WTC11 (cell line): ENCODE results near the gene STPG3.

Experiments
- CREB1 ChIP-seq: sonication (generic); formaldehyde crosslinking; IDR thresholded peaks from 2 replicates; pipeline ENCODE4 v1.8.0; 2023; ENCODE audit warnings: mild to moderate bottlenecking, missing genetic modification reagents
- CREM ChIP-seq: sonication (generic); formaldehyde crosslinking; IDR thresholded peaks from 2 replicates; pipeline ENCODE4 v1.8.1; 2022; ENCODE audit warnings: mild to moderate bottlenecking, missing genetic modification reagents, moderate library complexity
- JUN ChIP-seq: sonication (generic); formaldehyde crosslinking; IDR thresholded peaks from 2 replicates; pipeline ENCODE4 v1.8.0; 2023; ENCODE audit warnings: mild to moderate bottlenecking, missing genetic modification reagents
- NFYB ChIP-seq: sonication (generic); formaldehyde crosslinking; conservative IDR thresholded peaks from 2 replicates; pipeline ENCODE4 v1.8.0; 2022; ENCODE audit warnings: low read depth, missing genetic modification reagents
- NR2C2 ChIP-seq: sonication (generic); formaldehyde crosslinking; IDR thresholded peaks from 2 replicates; pipeline ENCODE4 v1.8.0; 2022; ENCODE audit warnings: mild to moderate bottlenecking, missing genetic modification reagents
- SP1 ChIP-seq: sonication (generic); formaldehyde crosslinking; conservative IDR thresholded peaks from 2 replicates; pipeline ENCODE4 v1.8.1; 2022; ENCODE audit warnings: missing genetic modification reagents
- USF2 ChIP-seq: sonication (generic); formaldehyde crosslinking; IDR thresholded peaks from 2 replicates; pipeline ENCODE4 v1.8.1; 2023; ENCODE audit warnings: mild to moderate bottlenecking, missing genetic modification reagents, moderate library complexity
- ZNF138 ChIP-seq: sonication (generic); formaldehyde crosslinking; conservative IDR thresholded peaks from 2 replicates; pipeline ENCODE4 v1.8.1; 2022; ENCODE audit warnings: mild to moderate bottlenecking, moderate library complexity, missing genetic modification reagents
- ZNF219 ChIP-seq: sonication (generic); formaldehyde crosslinking; IDR thresholded peaks from 2 replicates; pipeline ENCODE4 v1.8.0; 2023; ENCODE audit warnings: missing genetic modification reagents, mild to moderate bottlenecking, borderline replicate concordance
- ZNF232 ChIP-seq: sonication (generic); formaldehyde crosslinking; IDR thresholded peaks from 2 replicates; pipeline ENCODE4 v1.8.0; 2022; ENCODE audit warnings: mild to moderate bottlenecking, missing genetic modification reagents
- TF ChIP-seq, protein P1 (sequence below): fragments of 200-600 bp; IDR thresholded peaks from 2 replicates; pipeline ENCODE4 v1.8.0; 2022; ENCODE audit warnings: antibody characterized with exemption
- TF ChIP-seq, protein P2 (sequence below): sonication (generic); formaldehyde crosslinking; IDR thresholded peaks from 2 replicates; pipeline ENCODE4 v1.8.0; 2022; ENCODE audit warnings: missing genetic modification reagents
- TF ChIP-seq, protein P3 (sequence below): sonication (generic); formaldehyde crosslinking; IDR thresholded peaks from 2 replicates; pipeline ENCODE4 v1.8.0; 2023; ENCODE audit warnings: missing genetic modification reagents, mild to moderate bottlenecking, borderline replicate concordance

- TF ChIP-seq, protein P1, sequence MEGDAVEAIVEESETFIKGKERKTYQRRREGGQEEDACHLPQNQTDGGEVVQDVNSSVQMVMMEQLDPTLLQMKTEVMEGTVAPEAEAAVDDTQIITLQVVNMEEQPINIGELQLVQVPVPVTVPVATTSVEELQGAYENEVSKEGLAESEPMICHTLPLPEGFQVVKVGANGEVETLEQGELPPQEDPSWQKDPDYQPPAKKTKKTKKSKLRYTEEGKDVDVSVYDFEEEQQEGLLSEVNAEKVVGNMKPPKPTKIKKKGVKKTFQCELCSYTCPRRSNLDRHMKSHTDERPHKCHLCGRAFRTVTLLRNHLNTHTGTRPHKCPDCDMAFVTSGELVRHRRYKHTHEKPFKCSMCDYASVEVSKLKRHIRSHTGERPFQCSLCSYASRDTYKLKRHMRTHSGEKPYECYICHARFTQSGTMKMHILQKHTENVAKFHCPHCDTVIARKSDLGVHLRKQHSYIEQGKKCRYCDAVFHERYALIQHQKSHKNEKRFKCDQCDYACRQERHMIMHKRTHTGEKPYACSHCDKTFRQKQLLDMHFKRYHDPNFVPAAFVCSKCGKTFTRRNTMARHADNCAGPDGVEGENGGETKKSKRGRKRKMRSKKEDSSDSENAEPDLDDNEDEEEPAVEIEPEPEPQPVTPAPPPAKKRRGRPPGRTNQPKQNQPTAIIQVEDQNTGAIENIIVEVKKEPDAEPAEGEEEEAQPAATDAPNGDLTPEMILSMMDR, result no peak
- TF ChIP-seq, protein P2, sequence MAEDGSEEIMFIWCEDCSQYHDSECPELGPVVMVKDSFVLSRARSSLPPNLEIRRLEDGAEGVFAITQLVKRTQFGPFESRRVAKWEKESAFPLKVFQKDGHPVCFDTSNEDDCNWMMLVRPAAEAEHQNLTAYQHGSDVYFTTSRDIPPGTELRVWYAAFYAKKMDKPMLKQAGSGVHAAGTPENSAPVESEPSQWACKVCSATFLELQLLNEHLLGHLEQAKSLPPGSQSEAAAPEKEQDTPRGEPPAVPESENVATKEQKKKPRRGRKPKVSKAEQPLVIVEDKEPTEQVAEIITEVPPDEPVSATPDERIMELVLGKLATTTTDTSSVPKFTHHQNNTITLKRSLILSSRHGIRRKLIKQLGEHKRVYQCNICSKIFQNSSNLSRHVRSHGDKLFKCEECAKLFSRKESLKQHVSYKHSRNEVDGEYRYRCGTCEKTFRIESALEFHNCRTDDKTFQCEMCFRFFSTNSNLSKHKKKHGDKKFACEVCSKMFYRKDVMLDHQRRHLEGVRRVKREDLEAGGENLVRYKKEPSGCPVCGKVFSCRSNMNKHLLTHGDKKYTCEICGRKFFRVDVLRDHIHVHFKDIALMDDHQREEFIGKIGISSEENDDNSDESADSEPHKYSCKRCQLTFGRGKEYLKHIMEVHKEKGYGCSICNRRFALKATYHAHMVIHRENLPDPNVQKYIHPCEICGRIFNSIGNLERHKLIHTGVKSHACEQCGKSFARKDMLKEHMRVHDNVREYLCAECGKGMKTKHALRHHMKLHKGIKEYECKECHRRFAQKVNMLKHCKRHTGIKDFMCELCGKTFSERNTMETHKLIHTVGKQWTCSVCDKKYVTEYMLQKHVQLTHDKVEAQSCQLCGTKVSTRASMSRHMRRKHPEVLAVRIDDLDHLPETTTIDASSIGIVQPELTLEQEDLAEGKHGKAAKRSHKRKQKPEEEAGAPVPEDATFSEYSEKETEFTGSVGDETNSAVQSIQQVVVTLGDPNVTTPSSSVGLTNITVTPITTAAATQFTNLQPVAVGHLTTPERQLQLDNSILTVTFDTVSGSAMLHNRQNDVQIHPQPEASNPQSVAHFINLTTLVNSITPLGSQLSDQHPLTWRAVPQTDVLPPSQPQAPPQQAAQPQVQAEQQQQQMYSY (CRISPR knock-in tag), result no peak
- TF ChIP-seq SP1 (CRISPR knock-in tag) (no peak), ZNF232 (no peak), NFYB (CRISPR knock-in tag) (no peak), CREB1 (CRISPR knock-in tag) (no peak), ZNF219 (no peak), ZNF138 (CRISPR knock-in tag) (no peak), NR2C2 (CRISPR knock-in tag) (no peak), CREM (no peak), JUN (CRISPR knock-in tag) (no peak), USF2 (CRISPR knock-in tag) (no peak)
- TF ChIP-seq, protein P3, sequence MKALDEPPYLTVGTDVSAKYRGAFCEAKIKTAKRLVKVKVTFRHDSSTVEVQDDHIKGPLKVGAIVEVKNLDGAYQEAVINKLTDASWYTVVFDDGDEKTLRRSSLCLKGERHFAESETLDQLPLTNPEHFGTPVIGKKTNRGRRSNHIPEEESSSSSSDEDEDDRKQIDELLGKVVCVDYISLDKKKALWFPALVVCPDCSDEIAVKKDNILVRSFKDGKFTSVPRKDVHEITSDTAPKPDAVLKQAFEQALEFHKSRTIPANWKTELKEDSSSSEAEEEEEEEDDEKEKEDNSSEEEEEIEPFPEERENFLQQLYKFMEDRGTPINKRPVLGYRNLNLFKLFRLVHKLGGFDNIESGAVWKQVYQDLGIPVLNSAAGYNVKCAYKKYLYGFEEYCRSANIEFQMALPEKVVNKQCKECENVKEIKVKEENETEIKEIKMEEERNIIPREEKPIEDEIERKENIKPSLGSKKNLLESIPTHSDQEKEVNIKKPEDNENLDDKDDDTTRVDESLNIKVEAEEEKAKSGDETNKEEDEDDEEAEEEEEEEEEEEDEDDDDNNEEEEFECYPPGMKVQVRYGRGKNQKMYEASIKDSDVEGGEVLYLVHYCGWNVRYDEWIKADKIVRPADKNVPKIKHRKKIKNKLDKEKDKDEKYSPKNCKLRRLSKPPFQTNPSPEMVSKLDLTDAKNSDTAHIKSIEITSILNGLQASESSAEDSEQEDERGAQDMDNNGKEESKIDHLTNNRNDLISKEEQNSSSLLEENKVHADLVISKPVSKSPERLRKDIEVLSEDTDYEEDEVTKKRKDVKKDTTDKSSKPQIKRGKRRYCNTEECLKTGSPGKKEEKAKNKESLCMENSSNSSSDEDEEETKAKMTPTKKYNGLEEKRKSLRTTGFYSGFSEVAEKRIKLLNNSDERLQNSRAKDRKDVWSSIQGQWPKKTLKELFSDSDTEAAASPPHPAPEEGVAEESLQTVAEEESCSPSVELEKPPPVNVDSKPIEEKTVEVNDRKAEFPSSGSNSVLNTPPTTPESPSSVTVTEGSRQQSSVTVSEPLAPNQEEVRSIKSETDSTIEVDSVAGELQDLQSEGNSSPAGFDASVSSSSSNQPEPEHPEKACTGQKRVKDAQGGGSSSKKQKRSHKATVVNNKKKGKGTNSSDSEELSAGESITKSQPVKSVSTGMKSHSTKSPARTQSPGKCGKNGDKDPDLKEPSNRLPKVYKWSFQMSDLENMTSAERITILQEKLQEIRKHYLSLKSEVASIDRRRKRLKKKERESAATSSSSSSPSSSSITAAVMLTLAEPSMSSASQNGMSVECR (CRISPR knock-in tag), result no peak
Measured at GRCh38 chr9:137265496-137266161, 14.5 kb downstream of the STPG3 start.
